OCI-LY1 (cell line): ENCODE results near the gene GDF10.

Source experiments
- EZH2 ChIP-seq: fragments of 200-600 bp; sonication (generic), shearing (Covaris generic); IDR thresholded peaks from 2 replicates; pipeline ENCODE4 v1.8.0; 2017; ENCODE audit warnings: borderline replicate concordance, mixed run types, mild to moderate bottlenecking, antibody characterized with exemption, low read length, moderate library complexity, mixed read lengths
- TF ChIP-seq, protein P1 (sequence below): fragments of 200-600 bp; sonication (generic), shearing (Covaris generic); IDR thresholded peaks from 2 replicates; pipeline ENCODE4 v1.5.1; 2017; ENCODE audit warnings: mild to moderate bottlenecking, antibody characterized with exemption, low read length, moderate library complexity, mixed read lengths

- TF ChIP-seq, protein P1, sequence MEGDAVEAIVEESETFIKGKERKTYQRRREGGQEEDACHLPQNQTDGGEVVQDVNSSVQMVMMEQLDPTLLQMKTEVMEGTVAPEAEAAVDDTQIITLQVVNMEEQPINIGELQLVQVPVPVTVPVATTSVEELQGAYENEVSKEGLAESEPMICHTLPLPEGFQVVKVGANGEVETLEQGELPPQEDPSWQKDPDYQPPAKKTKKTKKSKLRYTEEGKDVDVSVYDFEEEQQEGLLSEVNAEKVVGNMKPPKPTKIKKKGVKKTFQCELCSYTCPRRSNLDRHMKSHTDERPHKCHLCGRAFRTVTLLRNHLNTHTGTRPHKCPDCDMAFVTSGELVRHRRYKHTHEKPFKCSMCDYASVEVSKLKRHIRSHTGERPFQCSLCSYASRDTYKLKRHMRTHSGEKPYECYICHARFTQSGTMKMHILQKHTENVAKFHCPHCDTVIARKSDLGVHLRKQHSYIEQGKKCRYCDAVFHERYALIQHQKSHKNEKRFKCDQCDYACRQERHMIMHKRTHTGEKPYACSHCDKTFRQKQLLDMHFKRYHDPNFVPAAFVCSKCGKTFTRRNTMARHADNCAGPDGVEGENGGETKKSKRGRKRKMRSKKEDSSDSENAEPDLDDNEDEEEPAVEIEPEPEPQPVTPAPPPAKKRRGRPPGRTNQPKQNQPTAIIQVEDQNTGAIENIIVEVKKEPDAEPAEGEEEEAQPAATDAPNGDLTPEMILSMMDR = no peak
- no peak for TF ChIP-seq EZH2
These were observed 30.4 kb downstream of the GDF10 start for GRCh38 chr10:47330366-47330765.
